ENCODE results near the gene TM7SF2. TPM values are rescaled to one million over a fixed set of nuclear protein-coding genes. Genes with fewer than 3 reads are reported as not detected.

TM7SF2 gene
- total and polyA plus RNA-seq, 2 donors from 2014 or later, result 20.9 to 88.2 TPM

DNA sequence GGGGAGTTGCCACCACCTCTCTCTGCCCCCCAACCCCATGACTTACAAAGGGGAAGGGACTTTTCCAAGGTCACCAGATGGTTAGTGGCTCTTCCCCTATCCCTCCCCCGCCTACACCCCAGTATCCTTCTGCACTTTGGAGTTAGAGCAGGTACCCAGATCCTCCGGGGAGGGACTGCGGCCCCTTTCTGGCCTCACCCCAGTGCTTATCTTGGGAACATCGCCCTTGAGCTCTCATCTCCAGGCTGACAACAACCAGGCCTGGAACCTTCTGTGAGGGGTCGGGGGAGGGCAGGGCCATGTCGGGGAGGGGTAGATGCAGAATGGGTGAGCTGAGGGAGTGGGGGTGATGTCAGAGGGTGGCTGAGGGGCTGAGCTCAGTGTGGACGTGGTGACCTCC lies 45.8 kb upstream of the TM7SF2 start:
- H3K4me1 ChIP-seq (ENCODE audit: control insufficient read depth in 2 of 3, insufficient read depth in 2 of 3, low read depth in 1 of 3, low read length in 3 of 3), result no peaks in the 10 kb centered on the region
- H3K4me3 ChIP-seq (ENCODE audit: low read length in 3 of 3), result no peak overlapping the region
- no peak overlapping the region for H3K27ac ChIP-seq (ENCODE audit: low read depth in 2 of 2, low read length in 2 of 2)
- DNase-seq (no peak), FAIRE-seq (no peak)
- no peaks in the 10 kb centered on the region for H3K9me3 ChIP-seq (ENCODE audit: control insufficient read depth in 2 of 3, insufficient read depth in 1 of 3, low read length in 3 of 3)
- TF ChIP-seq, protein P1, sequence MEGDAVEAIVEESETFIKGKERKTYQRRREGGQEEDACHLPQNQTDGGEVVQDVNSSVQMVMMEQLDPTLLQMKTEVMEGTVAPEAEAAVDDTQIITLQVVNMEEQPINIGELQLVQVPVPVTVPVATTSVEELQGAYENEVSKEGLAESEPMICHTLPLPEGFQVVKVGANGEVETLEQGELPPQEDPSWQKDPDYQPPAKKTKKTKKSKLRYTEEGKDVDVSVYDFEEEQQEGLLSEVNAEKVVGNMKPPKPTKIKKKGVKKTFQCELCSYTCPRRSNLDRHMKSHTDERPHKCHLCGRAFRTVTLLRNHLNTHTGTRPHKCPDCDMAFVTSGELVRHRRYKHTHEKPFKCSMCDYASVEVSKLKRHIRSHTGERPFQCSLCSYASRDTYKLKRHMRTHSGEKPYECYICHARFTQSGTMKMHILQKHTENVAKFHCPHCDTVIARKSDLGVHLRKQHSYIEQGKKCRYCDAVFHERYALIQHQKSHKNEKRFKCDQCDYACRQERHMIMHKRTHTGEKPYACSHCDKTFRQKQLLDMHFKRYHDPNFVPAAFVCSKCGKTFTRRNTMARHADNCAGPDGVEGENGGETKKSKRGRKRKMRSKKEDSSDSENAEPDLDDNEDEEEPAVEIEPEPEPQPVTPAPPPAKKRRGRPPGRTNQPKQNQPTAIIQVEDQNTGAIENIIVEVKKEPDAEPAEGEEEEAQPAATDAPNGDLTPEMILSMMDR (IDR thresholded peaks at IDR 0.05; ENCODE audit: borderline replicate concordance, extremely low read depth, insufficient read depth), result no peak
- intact Hi-C loops (cut with DNase I), result no loop called here
- H3K36me3 ChIP-seq (ENCODE audit: control insufficient read depth in 2 of 3, insufficient read depth in 3 of 3, low read length in 3 of 3), result no peaks in the 10 kb centered on the region
- no peaks in the 10 kb centered on the region for H3K27me3 ChIP-seq (ENCODE audit: control insufficient read depth, insufficient read depth, low read length)
- no peak overlapping the region for H3K9ac ChIP-seq (ENCODE audit: low read length in 3 of 3)

DNA sequence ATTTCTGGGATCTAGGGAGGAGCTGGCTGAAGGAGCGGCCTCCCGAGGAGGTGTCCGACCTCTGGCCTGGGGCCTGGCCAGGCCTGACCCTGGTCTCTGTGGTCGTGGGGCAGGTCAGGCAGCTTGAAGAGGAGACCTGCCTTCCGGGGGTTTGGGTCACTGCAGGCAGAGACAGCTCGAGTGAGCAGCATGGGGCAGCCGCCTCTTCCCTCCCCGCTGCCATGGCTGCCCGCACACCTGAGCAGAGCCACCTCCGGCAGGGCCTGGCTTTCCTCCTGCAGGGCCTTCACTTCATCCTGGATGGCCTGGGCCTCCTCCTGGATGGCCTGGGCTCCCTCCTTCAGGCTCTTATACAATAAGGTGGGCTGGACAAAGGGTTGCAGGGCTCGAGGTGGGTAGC lies 45.4 kb upstream of the TM7SF2 start:
- no peaks in the 10 kb centered on the region for H3K9me3 ChIP-seq (ENCODE audit: control insufficient read depth in 2 of 3, insufficient read depth in 1 of 3, low read length in 3 of 3)
- intact Hi-C loops (cut with DNase I), result no loop called here
- H3K4me1 ChIP-seq (ENCODE audit: control insufficient read depth in 2 of 3, insufficient read depth in 2 of 3, low read depth in 1 of 3, low read length in 3 of 3), result no peaks in the 10 kb centered on the region
- H3K4me3 ChIP-seq (ENCODE audit: low read length in 3 of 3), result no peak overlapping the region
- no peak overlapping the region for H3K27ac ChIP-seq (ENCODE audit: low read depth in 2 of 2, low read length in 2 of 2)
- no peaks in the 10 kb centered on the region for H3K36me3 ChIP-seq (ENCODE audit: control insufficient read depth in 2 of 3, insufficient read depth in 3 of 3, low read length in 3 of 3)
- TF ChIP-seq, protein P1 (IDR thresholded peaks at IDR 0.05; ENCODE audit: borderline replicate concordance, extremely low read depth, insufficient read depth), result no peak
- no peak for DNase-seq
- H3K9ac ChIP-seq (ENCODE audit: low read length in 3 of 3), result no peak overlapping the region
- no peak for FAIRE-seq
- H3K27me3 ChIP-seq (ENCODE audit: control insufficient read depth, insufficient read depth, low read length), result no peaks in the 10 kb centered on the region

DNA sequence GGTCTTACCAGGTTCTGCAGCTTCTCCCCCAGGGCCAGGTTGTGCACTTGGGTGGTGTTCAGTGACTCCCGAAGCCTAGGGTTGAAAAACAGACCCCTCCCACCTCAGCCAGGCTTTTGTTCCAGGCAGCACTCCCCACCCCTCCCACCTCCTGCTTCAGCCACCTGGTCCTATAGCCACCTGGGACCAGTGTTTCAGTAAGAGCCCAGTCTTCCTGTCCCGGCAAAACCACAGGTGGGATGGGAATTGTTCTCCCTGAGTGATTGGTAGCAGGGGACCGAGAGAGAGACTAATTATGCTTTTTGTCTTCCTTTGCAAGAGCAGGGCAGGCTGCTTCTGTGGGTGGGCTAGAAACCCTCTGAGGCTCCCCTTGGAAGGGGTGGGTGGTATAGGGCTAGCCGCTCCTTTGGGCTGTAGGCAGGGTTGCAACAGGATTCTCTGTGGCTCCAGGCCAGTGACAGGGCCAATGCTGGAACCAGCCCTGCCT lies 44.8 kb upstream of the TM7SF2 start:
- no peak for FAIRE-seq
- Histone ChIP-seq H3K36me3 (ENCODE audit: control insufficient read depth in 2 of 3, insufficient read depth in 3 of 3, low read length in 3 of 3) (no peaks in the 10 kb centered on the region), H3K27ac (ENCODE audit: low read depth in 2 of 2, low read length in 2 of 2) (no peak overlapping the region), H3K9me3 (ENCODE audit: control insufficient read depth in 2 of 3, insufficient read depth in 1 of 3, low read length in 3 of 3) (no peaks in the 10 kb centered on the region), H3K27me3 (ENCODE audit: control insufficient read depth, insufficient read depth, low read length) (no peaks in the 10 kb centered on the region), H3K9ac (ENCODE audit: low read length in 3 of 3) (no peak overlapping the region), H3K4me3 (ENCODE audit: low read length in 3 of 3) (no peak overlapping the region), H3K4me1 (ENCODE audit: control insufficient read depth in 2 of 3, insufficient read depth in 2 of 3, low read depth in 1 of 3, low read length in 3 of 3) (no peaks in the 10 kb centered on the region)
- DNase-seq, result no peak
- TF ChIP-seq, protein P1 (IDR thresholded peaks at IDR 0.05; ENCODE audit: borderline replicate concordance, extremely low read depth, insufficient read depth), result no peak
- intact Hi-C loops (cut with DNase I), result no loop called here

DNA sequence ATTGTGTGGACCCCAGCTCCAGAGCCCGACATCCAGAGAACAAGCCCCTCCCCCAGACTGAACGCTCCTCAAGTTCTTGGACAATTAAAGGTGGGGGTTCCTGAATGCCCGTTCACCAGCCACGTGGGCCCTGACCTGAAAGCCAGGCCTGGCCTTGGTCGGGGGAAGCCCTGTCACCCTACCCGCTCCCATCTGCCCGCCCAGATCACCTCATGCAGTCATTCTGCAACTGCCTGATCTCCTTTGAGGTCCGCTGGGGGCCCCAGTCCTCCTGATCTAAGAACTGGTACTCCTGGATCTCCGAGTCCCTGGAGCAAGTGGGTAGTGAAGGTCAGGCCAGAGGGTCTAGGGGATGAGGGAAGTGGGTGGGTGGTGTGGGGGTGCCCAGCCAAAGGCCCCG lies 44.2 kb upstream of the TM7SF2 start:
- intact Hi-C loops (cut with DNase I), result no loop called here
- H3K9me3 ChIP-seq (ENCODE audit: control insufficient read depth in 2 of 3, insufficient read depth in 1 of 3, low read length in 3 of 3), result no peaks in the 10 kb centered on the region
- H3K4me3 ChIP-seq (ENCODE audit: low read length in 3 of 3), result no peak overlapping the region
- no peak overlapping the region for H3K27ac ChIP-seq (ENCODE audit: low read depth in 2 of 2, low read length in 2 of 2)
- H3K9ac ChIP-seq (ENCODE audit: low read length in 3 of 3), result no peak overlapping the region
- no peaks in the 10 kb centered on the region for H3K4me1 ChIP-seq (ENCODE audit: control insufficient read depth in 2 of 3, insufficient read depth in 2 of 3, low read depth in 1 of 3, low read length in 3 of 3)
- H3K36me3 ChIP-seq (ENCODE audit: control insufficient read depth in 2 of 3, insufficient read depth in 3 of 3, low read length in 3 of 3), result no peaks in the 10 kb centered on the region
- DNase-seq (no peak), FAIRE-seq (no peak)
- no peaks in the 10 kb centered on the region for H3K27me3 ChIP-seq (ENCODE audit: control insufficient read depth, insufficient read depth, low read length)
- TF ChIP-seq, protein P1 (IDR thresholded peaks at IDR 0.05; ENCODE audit: borderline replicate concordance, extremely low read depth, insufficient read depth), result no peak
